Liver (tissue), 9 donors: Measurements from ENCODE around the gene BACH2. TPM values are rescaled to one million over a fixed set of nuclear protein-coding genes. Genes with fewer than 3 reads are reported as not detected.

Experiments
- DNase-seq: peaks from one replicate; pipeline ENCODE4 v3.0.0-alpha.2; 2017; ENCODE audit warnings: low spot score
- H3K27ac ChIP-seq, 2 donors: one replicate each; pipeline ENCODE4 v1.7.0; 2013; ENCODE audit warnings: inconsistent platforms in 2 of 2, low read length in 2 of 2, control low read depth in 1 of 2, low read depth in 1 of 2, mild to moderate bottlenecking in 1 of 2
- H3K27me3 ChIP-seq, 4 donors: one replicate each; pipeline versions ENCODE4 v1.6.1 to v1.7.0; 2013; ENCODE audit warnings: low read length in 3 of 4, inconsistent platforms in 1 of 4, mild to moderate bottlenecking in 1 of 4, moderate library complexity in 1 of 4; ENCODE audit not compliant: control insufficient read depth in 4 of 4, insufficient read depth in 4 of 4
- H3K36me3 ChIP-seq, 4 donors: one replicate each; pipeline versions ENCODE4 v1.6.1 to v1.7.0; 2013; ENCODE audit warnings: low read length in 3 of 4, mild to moderate bottlenecking in 3 of 4, low read depth in 1 of 4, moderate library complexity in 1 of 4; ENCODE audit not compliant: control insufficient read depth in 4 of 4, insufficient read depth in 3 of 4
- H3K4me1 ChIP-seq, 4 donors: one replicate each; pipeline versions ENCODE4 v1.6.1 to v1.7.0; 2013; ENCODE audit warnings: low read length in 3 of 4, mild to moderate bottlenecking in 3 of 4, moderate library complexity in 1 of 4; ENCODE audit not compliant: control insufficient read depth in 4 of 4, insufficient read depth in 4 of 4
- H3K4me3 ChIP-seq, 3 donors: one replicate each; pipeline versions ENCODE4 v1.6.1 to v1.7.0; 2013; ENCODE audit warnings: low read length in 3 of 3, control low read depth in 1 of 3, low read depth in 1 of 3, mild to moderate bottlenecking in 1 of 3
- H3K9ac ChIP-seq, 2 donors: one replicate each; pipeline ENCODE4 v1.7.0; 2013; ENCODE audit warnings: low read length in 2 of 2, mild to moderate bottlenecking in 2 of 2, moderate library complexity in 2 of 2, control low read depth in 1 of 2, low read depth in 1 of 2
- H3K9me3 ChIP-seq, 4 donors: one replicate each; pipeline versions ENCODE4 v1.6.1 to v1.7.0; 2013; ENCODE audit warnings: low read length in 3 of 4; ENCODE audit not compliant: control insufficient read depth in 4 of 4
- CTCF ChIP-seq: fragments of 150-350 bp; IDR thresholded peaks from 2 replicates; pipeline ENCODE4 v1.5.1; 2017; ENCODE audit warnings: improper control_type of control experiment, low read depth, low read length; ENCODE audit not compliant: missing input control
- FOXA1 ChIP-seq: IDR thresholded peaks from 2 replicates; pipeline ENCODE4 v1.6.1; 2016; ENCODE audit warnings: antibody characterized with exemption
- FOXA2 ChIP-seq: IDR thresholded peaks from 2 replicates; pipeline ENCODE4 v1.6.1; 2016; ENCODE audit warnings: antibody characterized with exemption
- HNF4A ChIP-seq, 2 donors: conservative IDR thresholded peaks; 2 replicates each; pipeline ENCODE4 v1.6.1; 2016; ENCODE audit warnings: antibody characterized with exemption in 2 of 2, mild to moderate bottlenecking in 2 of 2
- HNF4G ChIP-seq: IDR thresholded peaks from 2 replicates; pipeline ENCODE4 v1.6.1; 2016; ENCODE audit warnings: antibody characterized with exemption
- JUND ChIP-seq, 2 donors: IDR thresholded peaks; 2 replicates each; pipeline ENCODE4 v1.6.1; 2016; ENCODE audit warnings: antibody characterized with exemption in 2 of 2
- NR2F2 ChIP-seq: IDR thresholded peaks from 2 replicates; pipeline ENCODE4 v1.6.1; 2016; ENCODE audit warnings: antibody characterized with exemption
- RAD21 ChIP-seq, 2 donors: IDR thresholded peaks; 2 replicates each; pipeline ENCODE4 v1.6.1; 2016; ENCODE audit warnings: antibody characterized with exemption in 2 of 2, mild to moderate bottlenecking in 2 of 2
- REST ChIP-seq: IDR thresholded peaks from 2 replicates; pipeline ENCODE4 v1.6.1; 2016; ENCODE audit warnings: antibody characterized with exemption, mild to moderate bottlenecking
- RXRA ChIP-seq, 2 donors: IDR thresholded peaks; 2 replicates each; pipeline ENCODE4 v1.6.1; 2017 to 2018; ENCODE audit warnings: antibody characterized with exemption in 2 of 2, mild to moderate bottlenecking in 1 of 2
- SP1 ChIP-seq: IDR thresholded peaks from 2 replicates; pipeline ENCODE4 v1.6.1; 2018; ENCODE audit warnings: antibody characterized with exemption, mild to moderate bottlenecking
- TAF1 ChIP-seq: conservative IDR thresholded peaks from 2 replicates; pipeline ENCODE4 v1.6.1; 2016; ENCODE audit warnings: antibody characterized with exemption, mild to moderate bottlenecking
- YY1 ChIP-seq: IDR thresholded peaks from 2 replicates; pipeline ENCODE4 v1.6.1; 2016; ENCODE audit warnings: antibody characterized with exemption, mild to moderate bottlenecking
- ZBTB33 ChIP-seq: IDR thresholded peaks from 2 replicates; pipeline ENCODE4 v1.6.1; 2016; ENCODE audit warnings: antibody characterized with exemption
- WGBS: extraction: QIAGEN DNeasy Blood & Tissue Kit; methylation state at CpG from one replicate; pipeline ENCODE4 v1.1.7; 2013; 5-methylcytosine and 5-hydroxymethylcytosine counted together
- polyA plus RNA-seq, 2 donors: library from polyadenylated mRNA; stranded (reverse) in 1 of 2; unstranded in 1 of 2; fragments of 200-250 nt in 1 of 2; fragments of >200 nt in 1 of 2; fragmentation: Nextera tagmentation in 1 of 2; extraction: Ambion mirVana in 1 of 2; gene quantifications; one replicate each; pipeline versions ENCODE4 v1.2.1 to v1.2.3, GENCODE V29; 2013 to 2015
- total RNA-seq, 2 donors: library from RNA; depleted of rRNA; stranded (reverse); fragments of >200 nt; gene quantifications; one replicate each; pipeline ENCODE4 v1.2.3, GENCODE V29; 2014
- TF ChIP-seq, protein P1 (sequence below): IDR thresholded peaks from 2 replicates; pipeline ENCODE4 v1.6.1; 2016; ENCODE audit warnings: antibody characterized with exemption
- TF ChIP-seq, protein P2 (sequence below): IDR thresholded peaks from 2 replicates; pipeline ENCODE4 v1.6.1; 2016; ENCODE audit warnings: antibody characterized with exemption
- donor health status: healthy.
- donor health status: healthy.
- donor health status: healthy.
- donor health status: healthy.
- donor health status: healthy.

BACH2 gene
- total and polyA plus RNA-seq, 4 donors = 1.9 to 3.7 (median 1.9) TPM

GRCh38 chr6:90162648-90163387, 133.8 kb downstream of the BACH2 start:
- Histone ChIP-seq H3K9me3 (no peaks in the 10 kb centered on the region), H3K27ac (no peak overlapping the region), H3K4me3 (no peak overlapping the region), H3K36me3 (no peaks in the 10 kb centered on the region), H3K9ac (no peak overlapping the region), H3K4me1 (no peaks in the 10 kb centered on the region), H3K27me3 (no peaks in the 10 kb centered on the region)
- 92% methylated on average over 8 of the region's 8 CpGs for WGBS
- DNase-seq = no peak
- TF ChIP-seq ZBTB33 (no peak), RXRA (IDR thresholded peaks at IDR 0.05) (no peak), HNF4G (no peak), JUND (IDR thresholded peaks at IDR 0.05) (no peak), YY1 (no peak), SP1 (no peak), HNF4A (conservative IDR thresholded peaks at IDR 0.05) (no peak), RAD21 (IDR thresholded peaks at IDR 0.05) (no peak), CTCF (no peak), FOXA2 (no peak), TAF1 (no peak), FOXA1 (no peak), NR2F2 (no peak), REST (no peak)
- TF ChIP-seq, protein P1, sequence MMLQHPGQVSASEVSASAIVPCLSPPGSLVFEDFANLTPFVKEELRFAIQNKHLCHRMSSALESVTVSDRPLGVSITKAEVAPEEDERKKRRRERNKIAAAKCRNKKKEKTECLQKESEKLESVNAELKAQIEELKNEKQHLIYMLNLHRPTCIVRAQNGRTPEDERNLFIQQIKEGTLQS = no peak
- TF ChIP-seq, protein P2, sequence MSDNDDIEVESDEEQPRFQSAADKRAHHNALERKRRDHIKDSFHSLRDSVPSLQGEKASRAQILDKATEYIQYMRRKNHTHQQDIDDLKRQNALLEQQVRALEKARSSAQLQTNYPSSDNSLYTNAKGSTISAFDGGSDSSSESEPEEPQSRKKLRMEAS = no peak
